Measurements from ENCODE around the gene SLX4IP.
"Not testable (repeated sequence)": the region's sequence is repeated elsewhere in the genome, so short reads cannot be mapped to it uniquely, and the experiment has no call there.

Gene SLX4IP

DNA sequence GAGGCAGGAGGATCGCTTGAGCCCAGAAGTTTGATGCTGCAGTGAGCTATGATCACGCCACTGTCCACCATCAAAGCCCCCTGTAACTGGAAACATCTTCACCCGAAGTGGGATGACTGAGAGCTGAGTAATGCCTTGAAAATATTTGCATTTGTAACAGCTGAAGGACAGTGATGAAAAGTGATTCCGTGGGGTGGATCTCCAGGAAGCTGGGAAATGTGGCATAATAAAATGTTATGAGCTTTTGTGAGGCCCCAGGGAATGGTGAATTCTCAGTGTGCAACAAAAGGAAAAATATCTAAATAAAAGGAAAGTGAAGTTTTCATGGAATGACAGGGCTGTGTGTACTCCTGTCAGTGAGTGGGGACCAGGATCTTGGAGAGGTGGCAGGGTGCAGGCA is 146.7 kb downstream of the SLX4IP start:
- TF ChIP-seq, protein P1, sequence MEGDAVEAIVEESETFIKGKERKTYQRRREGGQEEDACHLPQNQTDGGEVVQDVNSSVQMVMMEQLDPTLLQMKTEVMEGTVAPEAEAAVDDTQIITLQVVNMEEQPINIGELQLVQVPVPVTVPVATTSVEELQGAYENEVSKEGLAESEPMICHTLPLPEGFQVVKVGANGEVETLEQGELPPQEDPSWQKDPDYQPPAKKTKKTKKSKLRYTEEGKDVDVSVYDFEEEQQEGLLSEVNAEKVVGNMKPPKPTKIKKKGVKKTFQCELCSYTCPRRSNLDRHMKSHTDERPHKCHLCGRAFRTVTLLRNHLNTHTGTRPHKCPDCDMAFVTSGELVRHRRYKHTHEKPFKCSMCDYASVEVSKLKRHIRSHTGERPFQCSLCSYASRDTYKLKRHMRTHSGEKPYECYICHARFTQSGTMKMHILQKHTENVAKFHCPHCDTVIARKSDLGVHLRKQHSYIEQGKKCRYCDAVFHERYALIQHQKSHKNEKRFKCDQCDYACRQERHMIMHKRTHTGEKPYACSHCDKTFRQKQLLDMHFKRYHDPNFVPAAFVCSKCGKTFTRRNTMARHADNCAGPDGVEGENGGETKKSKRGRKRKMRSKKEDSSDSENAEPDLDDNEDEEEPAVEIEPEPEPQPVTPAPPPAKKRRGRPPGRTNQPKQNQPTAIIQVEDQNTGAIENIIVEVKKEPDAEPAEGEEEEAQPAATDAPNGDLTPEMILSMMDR (IDR thresholded peaks at IDR 0.05; ENCODE audit: unreplicated experiment in 3 of 3) = no peak
- peaks cover 3% of the 10 kb centered on the region for H3K36me3 Mint-ChIP-seq (ENCODE audit: low read depth)
- H3K27ac Mint-ChIP-seq = no peak overlapping the region
- no peaks in the 10 kb centered on the region for H3K27me3 Mint-ChIP-seq (ENCODE audit: low read depth)
- H3K9me3 Mint-ChIP-seq = no peaks in the 10 kb centered on the region
- no peak overlapping the region for H3K4me3 Mint-ChIP-seq
- H3K4me1 Mint-ChIP-seq = peaks cover 29% of the 10 kb centered on the region

DNA sequence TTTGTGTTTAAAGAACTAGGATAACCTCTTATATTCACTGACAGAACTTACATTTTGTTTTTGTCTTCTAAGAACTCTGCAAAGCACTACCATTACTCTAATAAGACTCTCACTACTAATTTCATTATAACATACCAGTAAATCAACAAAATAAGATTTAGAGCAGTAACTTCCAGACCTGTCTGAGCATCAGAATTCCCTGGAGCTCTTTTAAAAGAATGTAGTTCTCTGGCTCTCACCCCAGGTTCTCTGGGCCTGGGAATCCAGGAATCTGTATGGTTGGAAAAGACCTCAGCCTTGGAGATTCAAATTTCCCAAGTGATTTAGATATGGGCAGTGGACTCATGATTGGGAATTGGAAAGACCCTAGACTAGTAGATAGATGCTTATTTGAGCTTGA is 149.3 kb downstream of the SLX4IP start:
- peaks cover 29% of the 10 kb centered on the region for H3K4me1 Mint-ChIP-seq
- H3K36me3 Mint-ChIP-seq (ENCODE audit: low read depth) = peaks cover 3% of the 10 kb centered on the region
- no peak overlapping the region for H3K4me3 Mint-ChIP-seq
- no peaks in the 10 kb centered on the region for H3K9me3 Mint-ChIP-seq
- H3K27me3 Mint-ChIP-seq (ENCODE audit: low read depth) = no peaks in the 10 kb centered on the region
- TF ChIP-seq, protein P1 (IDR thresholded peaks at IDR 0.05; ENCODE audit: unreplicated experiment in 3 of 3) = no peak
- H3K27ac Mint-ChIP-seq = peak overlapping the region; percentile 14 to 53 (median 38)

DNA sequence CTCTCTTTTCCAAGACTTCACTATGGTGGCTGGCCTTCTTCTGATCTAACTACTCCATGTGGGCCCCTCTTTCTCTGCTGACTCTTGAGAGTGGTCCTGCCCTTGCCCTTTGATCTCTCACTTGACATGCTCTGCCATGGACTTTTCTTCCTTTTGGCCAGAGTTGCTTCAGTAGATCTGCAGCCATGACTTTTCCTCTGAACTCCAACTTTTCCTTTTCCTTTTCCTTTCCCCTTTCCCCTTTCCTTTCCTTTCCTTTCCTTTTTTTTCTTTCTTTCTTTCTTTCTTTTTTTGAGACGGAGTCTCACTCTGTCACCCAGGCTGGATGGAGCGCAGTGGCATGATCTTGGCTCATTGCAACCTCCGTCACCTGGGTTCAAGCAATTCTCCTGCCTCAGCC is 150.2 kb downstream of the SLX4IP start:
- H3K36me3 Mint-ChIP-seq (ENCODE audit: low read depth) = peaks cover 3% of the 10 kb centered on the region
- TF ChIP-seq, protein P1 (IDR thresholded peaks at IDR 0.05; ENCODE audit: unreplicated experiment in 3 of 3) = no peak
- no peaks in the 10 kb centered on the region for H3K9me3 Mint-ChIP-seq
- H3K27me3 Mint-ChIP-seq (ENCODE audit: low read depth) = no peaks in the 10 kb centered on the region
- H3K4me1 Mint-ChIP-seq = peaks cover 29% of the 10 kb centered on the region
- H3K27ac Mint-ChIP-seq = peak overlapping the region in 1 of 3 experiments; percentile 14
- H3K4me3 Mint-ChIP-seq = no peak overlapping the region

DNA sequence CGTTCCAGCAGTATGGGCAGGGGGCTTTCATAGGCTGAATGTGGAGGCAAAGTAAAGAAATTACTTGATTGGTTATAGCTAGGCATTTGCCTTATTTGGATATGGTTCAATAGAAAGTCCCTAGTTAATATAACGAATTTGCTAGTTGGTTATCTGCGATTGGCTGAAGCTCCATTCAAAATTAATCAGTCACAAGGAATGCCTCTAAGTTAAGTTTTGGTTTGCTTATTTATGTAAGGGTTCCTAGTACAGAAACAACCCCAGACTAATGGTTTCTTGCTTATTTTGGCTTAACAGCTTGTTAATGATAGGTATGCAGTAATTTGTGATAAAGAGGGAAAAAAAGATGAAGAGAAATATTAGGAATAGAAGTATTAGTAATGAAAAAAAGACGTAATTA is 151.2 kb downstream of the SLX4IP start:
- no peak overlapping the region for H3K27ac Mint-ChIP-seq
- H3K36me3 Mint-ChIP-seq (ENCODE audit: low read depth) = peaks cover 3% of the 10 kb centered on the region
- no peaks in the 10 kb centered on the region for H3K9me3 Mint-ChIP-seq
- TF ChIP-seq, protein P1 (IDR thresholded peaks at IDR 0.05; ENCODE audit: unreplicated experiment in 3 of 3) = no peak
- peaks cover 27% of the 10 kb centered on the region for H3K4me1 Mint-ChIP-seq
- H3K27me3 Mint-ChIP-seq (ENCODE audit: low read depth) = peaks cover 3% of the 10 kb centered on the region
- no peak overlapping the region for H3K4me3 Mint-ChIP-seq

DNA sequence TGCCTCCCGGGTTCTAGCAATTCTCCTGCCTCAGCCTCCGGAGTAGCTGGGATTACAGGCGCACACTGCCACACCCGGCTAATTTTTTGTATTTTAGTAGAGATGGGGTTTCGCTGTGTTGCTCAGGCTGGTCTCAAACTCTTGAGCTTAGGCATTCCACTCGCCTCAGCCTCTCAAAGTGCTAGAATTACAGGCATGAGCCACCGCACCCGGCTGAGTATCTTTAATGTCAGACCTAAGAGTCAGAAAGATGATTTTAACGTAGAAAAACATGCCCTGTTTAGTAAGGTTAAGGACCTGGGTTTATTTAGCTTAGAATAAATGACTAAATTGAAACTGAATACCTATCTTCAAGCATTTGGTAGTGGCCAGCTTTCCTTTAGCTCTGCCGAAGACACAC is 155.3 kb downstream of the SLX4IP start:
- Mint-ChIP-seq H3K4me1 (peaks cover 23% of the 10 kb centered on the region), H3K27ac (peak overlapping the region in 1 of 3 experiments; percentile 12)
- H3K4me3 Mint-ChIP-seq; H3K36me3 Mint-ChIP-seq (ENCODE audit: low read depth); H3K9me3 Mint-ChIP-seq; H3K27me3 Mint-ChIP-seq (ENCODE audit: low read depth): not testable (repeated sequence)

DNA sequence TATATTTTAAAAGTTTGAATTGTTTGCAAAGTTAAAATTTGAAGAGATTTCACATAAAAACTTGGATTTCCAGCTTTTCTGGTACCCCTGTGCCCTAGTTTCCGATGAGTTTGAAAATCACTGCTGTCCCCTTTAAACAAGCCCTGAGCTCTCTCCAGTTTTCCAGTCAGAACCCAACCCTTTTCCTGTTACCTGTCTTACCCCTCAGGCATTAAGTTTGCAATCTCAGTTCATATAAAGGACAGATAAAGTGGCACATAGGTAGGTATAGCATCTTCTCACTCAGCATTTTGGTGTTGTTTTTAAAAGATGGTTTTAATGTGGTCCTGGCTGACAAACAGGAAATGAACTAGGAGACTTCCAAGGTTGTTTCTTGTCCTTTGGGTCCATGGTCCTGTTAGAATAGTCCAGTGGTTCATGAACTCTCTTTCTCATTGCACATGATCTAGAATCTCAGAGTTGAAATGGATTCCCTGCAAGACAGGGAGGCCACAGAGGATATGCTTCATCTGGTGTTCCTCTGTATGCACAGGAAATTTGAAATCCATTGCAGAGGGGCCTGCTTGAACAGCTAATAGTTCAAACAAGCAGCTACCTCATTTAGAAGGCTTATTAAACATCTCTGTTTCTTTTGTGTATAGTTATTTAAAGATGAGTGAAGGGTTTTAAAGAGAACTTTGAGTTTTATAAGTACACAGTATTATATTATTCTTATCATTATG is 156.0 kb downstream of the SLX4IP start:
- Mint-ChIP-seq H3K27me3 (ENCODE audit: low read depth) (peaks cover 6% of the 10 kb centered on the region), H3K36me3 (ENCODE audit: low read depth) (no peaks in the 10 kb centered on the region), H3K4me1 (peaks cover 29% of the 10 kb centered on the region), H3K27ac (peak overlapping the region; percentile 12 to 19 (median 12)), H3K4me3 (no peak overlapping the region), H3K9me3 (no peaks in the 10 kb centered on the region)
- TF ChIP-seq, protein P1 (IDR thresholded peaks at IDR 0.05; ENCODE audit: unreplicated experiment in 3 of 3) = no peak
